ENCODE results near the gene DNAH1. TPM values are rescaled to one million over a fixed set of nuclear protein-coding genes. Genes with fewer than 3 reads are reported as not detected.

The DNAH1 gene
- total RNA-seq, 1 donor from 2014 or later, result 10.6 TPM

GRCh38 chr3:52428151-52429005 is 112.3 kb downstream of the DNAH1 start:
- no peaks in the 10 kb centered on the region for H3K9me3 Mint-ChIP-seq
- no peaks in the 10 kb centered on the region for H3K36me3 Mint-ChIP-seq (ENCODE audit: low read depth)
- H3K27ac Mint-ChIP-seq, result no peak overlapping the region
- intact Hi-C loops (cut with micrococcal nuclease), result loop anchor here (1.0 to 2.0 kb wide), 2 partner anchors 16 to 19 kb away; no protein-coding TSS in a partner anchor
- peak; percentile 82 for DNase-seq
- peaks cover 17% of the 10 kb centered on the region for H3K27me3 Mint-ChIP-seq
- no peak overlapping the region for H3K4me3 Mint-ChIP-seq
- H3K4me1 Mint-ChIP-seq, result peaks cover 1% of the 10 kb centered on the region

GRCh38 chr3:52429031-52429430 is 112.9 kb downstream of the DNAH1 start:
- no peak overlapping the region for H3K4me3 Mint-ChIP-seq
- intact Hi-C loops (cut with micrococcal nuclease), result loop anchor here (2.0 kb wide), 1 partner anchor 16 kb away; no protein-coding TSS in a partner anchor
- no peak for DNase-seq
- no peak overlapping the region for H3K27ac Mint-ChIP-seq
- peaks cover 1% of the 10 kb centered on the region for H3K4me1 Mint-ChIP-seq
- H3K36me3 Mint-ChIP-seq (ENCODE audit: low read depth), result no peaks in the 10 kb centered on the region
- H3K9me3 Mint-ChIP-seq, result no peaks in the 10 kb centered on the region
- H3K27me3 Mint-ChIP-seq, result peaks cover 19% of the 10 kb centered on the region

DNA sequence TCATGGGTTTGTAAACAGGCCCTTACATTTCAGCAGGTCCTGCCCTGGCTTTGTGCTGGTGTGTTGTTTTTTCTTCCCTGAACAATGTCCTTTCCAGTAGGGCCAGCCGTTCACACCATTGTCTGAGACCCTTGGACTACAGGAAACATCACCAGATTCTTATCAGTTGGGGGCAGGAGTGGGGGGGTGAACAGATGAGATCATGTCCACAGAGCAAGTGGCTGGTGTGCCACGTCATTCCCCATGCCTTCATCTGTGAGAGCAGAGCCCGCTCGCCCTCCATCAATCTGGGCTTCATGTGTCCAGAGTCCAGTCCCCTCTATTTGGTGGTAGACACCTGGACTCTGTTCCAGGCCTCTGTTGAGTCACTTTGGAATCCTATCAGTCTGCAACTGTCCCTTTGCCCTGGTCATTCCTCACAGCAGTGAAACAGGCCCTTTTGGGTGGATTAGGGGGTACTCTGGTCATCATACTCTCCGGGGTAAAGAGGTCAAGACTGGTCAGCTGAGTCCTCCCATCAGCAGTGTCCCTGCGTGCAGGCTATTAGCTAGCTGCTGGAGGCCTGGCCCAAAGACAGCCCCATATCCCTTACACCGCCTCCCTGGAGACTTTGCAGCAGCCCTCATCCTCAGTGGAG is 113.8 kb downstream of the DNAH1 start:
- Mint-ChIP-seq H3K9me3 (no peaks in the 10 kb centered on the region), H3K27ac (no peak overlapping the region), H3K4me3 (no peak overlapping the region), H3K36me3 (ENCODE audit: low read depth) (no peaks in the 10 kb centered on the region), H3K4me1 (peaks cover 1% of the 10 kb centered on the region), H3K27me3 (peaks cover 18% of the 10 kb centered on the region)
- DNase-seq, result no peak
- intact Hi-C loops (cut with micrococcal nuclease), result loop anchor here (2.0 kb wide), 1 partner anchor 17 kb away; no protein-coding TSS in a partner anchor

GRCh38 chr3:52430416-52430810 is 114.3 kb downstream of the DNAH1 start:
- Mint-ChIP-seq H3K9me3 (no peaks in the 10 kb centered on the region), H3K27ac (no peak overlapping the region), H3K27me3 (peaks cover 16% of the 10 kb centered on the region), H3K36me3 (ENCODE audit: low read depth) (no peaks in the 10 kb centered on the region), H3K4me1 (peaks cover 1% of the 10 kb centered on the region), H3K4me3 (no peak overlapping the region)
- intact Hi-C loops (cut with micrococcal nuclease), result no loop called here
- no peak for DNase-seq

DNA sequence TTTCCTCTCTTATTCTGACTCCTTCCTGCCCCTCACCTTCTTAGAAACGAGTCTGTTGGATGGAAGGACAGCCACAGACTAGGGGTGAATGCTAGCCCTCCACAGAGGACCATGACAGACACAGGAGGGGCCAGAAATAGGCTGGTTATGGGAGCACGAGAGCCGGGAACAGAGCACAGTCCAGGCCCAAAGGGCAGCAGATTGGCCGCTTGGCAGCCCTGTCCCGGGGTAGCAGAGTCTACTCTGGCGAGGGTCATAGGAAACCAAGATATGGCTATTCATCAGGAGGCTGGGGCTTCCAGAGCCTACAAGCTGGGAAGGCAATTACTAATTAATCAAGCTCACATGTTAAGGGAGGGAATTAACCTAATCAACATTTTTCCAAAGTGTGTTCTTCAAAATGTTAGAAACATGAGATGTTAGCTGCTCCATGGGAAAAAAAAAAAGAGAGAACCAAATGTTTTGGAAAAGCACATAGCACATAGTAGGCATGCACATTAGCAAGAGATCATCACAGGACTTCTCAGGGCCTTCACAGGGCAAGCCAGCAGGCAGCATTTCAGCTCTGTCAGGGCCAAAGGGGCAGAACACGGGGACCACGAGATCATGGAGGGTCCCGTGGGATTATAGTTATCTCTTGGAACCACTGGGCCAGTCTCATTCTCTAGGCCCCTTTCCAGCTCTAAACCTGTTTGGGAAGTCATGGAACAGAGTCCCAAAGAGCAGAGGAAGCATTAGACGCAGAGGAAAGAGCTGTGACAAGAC is 115.5 kb downstream of the DNAH1 start:
- no peak for DNase-seq
- no peaks in the 10 kb centered on the region for H3K36me3 Mint-ChIP-seq (ENCODE audit: low read depth)
- intact Hi-C loops (cut with micrococcal nuclease), result no loop called here
- no peaks in the 10 kb centered on the region for H3K9me3 Mint-ChIP-seq
- no peak overlapping the region for H3K4me3 Mint-ChIP-seq
- H3K27ac Mint-ChIP-seq, result no peak overlapping the region
- peaks cover 1% of the 10 kb centered on the region for H3K4me1 Mint-ChIP-seq
- peaks cover 13% of the 10 kb centered on the region for H3K27me3 Mint-ChIP-seq

GRCh38 chr3:52432225-52432624 is 116.1 kb downstream of the DNAH1 start:
- H3K27me3 Mint-ChIP-seq, result peaks cover 13% of the 10 kb centered on the region
- intact Hi-C loops (cut with micrococcal nuclease), result no loop called here
- peaks cover 1% of the 10 kb centered on the region for H3K4me1 Mint-ChIP-seq
- DNase-seq, result no peak
- H3K9me3 Mint-ChIP-seq, result no peaks in the 10 kb centered on the region
- H3K27ac Mint-ChIP-seq, result no peak overlapping the region
- no peaks in the 10 kb centered on the region for H3K36me3 Mint-ChIP-seq (ENCODE audit: low read depth)
- no peak overlapping the region for H3K4me3 Mint-ChIP-seq

- no peak overlapping the region for H3K27ac Mint-ChIP-seq
- peaks cover 1% of the 10 kb centered on the region for H3K4me1 Mint-ChIP-seq
- H3K9me3 Mint-ChIP-seq, result no peaks in the 10 kb centered on the region
- no peak overlapping the region for H3K4me3 Mint-ChIP-seq
- H3K27me3 Mint-ChIP-seq, result peaks cover 11% of the 10 kb centered on the region
- no peak for DNase-seq
- H3K36me3 Mint-ChIP-seq (ENCODE audit: low read depth), result no peaks in the 10 kb centered on the region
- intact Hi-C loops (cut with micrococcal nuclease), result no loop called here
Observed at GRCh38 chr3:52432691-52433141, 116.6 kb downstream of the DNAH1 start.

DNA sequence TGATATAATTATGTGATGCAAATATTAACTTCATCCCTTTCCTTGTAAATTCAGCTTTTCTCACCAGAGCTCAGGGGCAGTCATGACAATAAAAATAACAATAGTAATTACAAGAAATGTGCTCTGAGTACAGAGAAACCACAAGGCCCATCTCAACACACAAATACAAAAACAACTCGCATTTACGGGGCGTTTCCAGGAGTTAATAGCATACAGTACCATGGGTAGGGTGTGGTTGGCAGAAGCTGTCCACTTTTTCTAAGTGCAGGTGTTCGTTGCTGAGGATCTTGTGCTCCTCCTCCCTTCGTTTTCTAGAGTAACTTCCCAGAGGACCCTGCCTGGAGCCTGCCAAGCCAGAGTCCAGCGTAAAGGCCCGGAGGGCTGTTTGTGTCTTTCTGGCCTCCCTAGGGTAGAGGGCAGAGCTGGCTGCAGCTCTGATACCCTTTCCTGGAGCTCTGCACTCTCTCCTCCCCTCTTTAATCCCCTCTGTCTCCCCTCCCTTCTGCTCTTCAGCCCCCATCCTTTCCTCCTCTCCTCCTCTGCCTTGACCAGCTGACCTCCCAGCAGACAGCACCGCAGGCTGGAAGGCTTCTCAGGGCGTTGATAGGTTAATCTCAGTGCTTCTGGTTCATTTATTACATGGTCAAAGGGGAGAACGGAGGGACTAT is 117.3 kb downstream of the DNAH1 start:
- Mint-ChIP-seq H3K36me3 (ENCODE audit: low read depth) (no peaks in the 10 kb centered on the region), H3K27ac (no peak overlapping the region), H3K27me3 (peaks cover 9% of the 10 kb centered on the region), H3K9me3 (no peaks in the 10 kb centered on the region), H3K4me1 (peaks cover 1% of the 10 kb centered on the region), H3K4me3 (no peak overlapping the region)
- intact Hi-C loops (cut with micrococcal nuclease), result no loop called here
- no peak for DNase-seq

DNA sequence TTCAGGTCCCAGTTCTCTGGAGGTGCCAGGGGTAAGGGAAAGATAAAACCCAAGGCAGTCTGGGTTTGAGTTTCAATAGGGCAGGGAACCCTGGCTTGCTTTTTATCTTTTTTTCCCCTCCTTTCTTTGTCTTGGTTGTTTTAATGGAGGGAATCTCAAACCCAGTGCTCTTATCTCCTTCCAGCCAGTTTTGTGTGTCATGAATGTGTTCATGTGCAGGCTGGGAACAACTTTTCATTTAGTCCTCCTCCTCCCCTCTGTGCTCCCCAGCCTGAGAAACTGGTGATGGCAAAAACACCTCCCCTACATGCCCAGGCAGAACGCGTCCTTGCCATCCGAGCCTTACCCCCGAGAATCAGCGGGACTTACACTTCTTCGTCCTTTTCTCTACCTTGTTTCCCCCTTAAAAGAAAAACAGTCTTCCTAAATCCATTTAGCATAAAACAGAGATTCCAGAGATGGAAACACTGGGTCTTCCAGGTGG is 117.9 kb downstream of the DNAH1 start:
- intact Hi-C loops (cut with micrococcal nuclease), result no loop called here
- peaks cover 9% of the 10 kb centered on the region for H3K27me3 Mint-ChIP-seq
- no peak for DNase-seq
- no peak overlapping the region for H3K27ac Mint-ChIP-seq
- H3K36me3 Mint-ChIP-seq (ENCODE audit: low read depth), result no peaks in the 10 kb centered on the region
- no peaks in the 10 kb centered on the region for H3K9me3 Mint-ChIP-seq
- H3K4me3 Mint-ChIP-seq, result no peak overlapping the region
- H3K4me1 Mint-ChIP-seq, result peaks cover 1% of the 10 kb centered on the region

DNA sequence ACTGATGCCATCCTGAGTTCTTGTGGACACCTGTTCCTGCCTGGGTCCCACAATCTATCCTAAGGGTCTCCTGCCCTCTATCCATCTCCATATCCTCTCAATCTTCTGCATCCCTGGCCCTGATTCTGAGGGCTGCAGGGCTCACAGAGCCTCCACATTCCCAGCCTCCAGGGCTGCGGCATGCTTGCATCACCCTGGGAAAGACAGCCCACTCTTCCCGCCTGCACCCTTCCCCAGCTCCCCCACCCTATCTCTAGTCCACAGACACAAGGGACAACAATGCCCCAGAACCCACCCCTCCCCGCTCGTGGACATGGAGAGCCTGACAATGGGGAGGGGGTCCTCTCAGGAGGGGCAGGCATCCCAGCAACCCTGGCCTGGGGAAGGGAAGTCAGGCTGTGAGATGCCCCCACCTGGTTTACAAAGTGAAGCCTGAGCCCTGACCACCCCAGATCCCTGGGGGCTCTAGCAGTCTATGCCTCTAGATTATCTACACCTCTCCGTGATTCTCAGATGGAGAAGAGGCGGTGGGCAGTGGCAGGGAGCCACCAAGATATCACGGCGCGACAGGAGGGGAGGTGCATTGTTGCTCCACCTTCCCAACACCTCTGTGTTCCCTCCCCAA is 118.5 kb downstream of the DNAH1 start:
- intact Hi-C loops (cut with micrococcal nuclease), result no loop called here
- Mint-ChIP-seq H3K4me3 (no peak overlapping the region), H3K27ac (no peak overlapping the region), H3K36me3 (ENCODE audit: low read depth) (no peaks in the 10 kb centered on the region), H3K9me3 (no peaks in the 10 kb centered on the region), H3K4me1 (peaks cover 1% of the 10 kb centered on the region), H3K27me3 (peaks cover 9% of the 10 kb centered on the region)
- DNase-seq, result no peak

GRCh38 chr3:52435246-52436101 is 119.4 kb downstream of the DNAH1 start:
- intact Hi-C loops (cut with micrococcal nuclease), result no loop called here
- Mint-ChIP-seq H3K9me3 (no peaks in the 10 kb centered on the region), H3K36me3 (ENCODE audit: low read depth) (no peaks in the 10 kb centered on the region), H3K4me1 (peaks cover 1% of the 10 kb centered on the region), H3K4me3 (no peak overlapping the region), H3K27ac (no peak overlapping the region), H3K27me3 (peaks cover 9% of the 10 kb centered on the region)
- DNase-seq, result no peak

DNA sequence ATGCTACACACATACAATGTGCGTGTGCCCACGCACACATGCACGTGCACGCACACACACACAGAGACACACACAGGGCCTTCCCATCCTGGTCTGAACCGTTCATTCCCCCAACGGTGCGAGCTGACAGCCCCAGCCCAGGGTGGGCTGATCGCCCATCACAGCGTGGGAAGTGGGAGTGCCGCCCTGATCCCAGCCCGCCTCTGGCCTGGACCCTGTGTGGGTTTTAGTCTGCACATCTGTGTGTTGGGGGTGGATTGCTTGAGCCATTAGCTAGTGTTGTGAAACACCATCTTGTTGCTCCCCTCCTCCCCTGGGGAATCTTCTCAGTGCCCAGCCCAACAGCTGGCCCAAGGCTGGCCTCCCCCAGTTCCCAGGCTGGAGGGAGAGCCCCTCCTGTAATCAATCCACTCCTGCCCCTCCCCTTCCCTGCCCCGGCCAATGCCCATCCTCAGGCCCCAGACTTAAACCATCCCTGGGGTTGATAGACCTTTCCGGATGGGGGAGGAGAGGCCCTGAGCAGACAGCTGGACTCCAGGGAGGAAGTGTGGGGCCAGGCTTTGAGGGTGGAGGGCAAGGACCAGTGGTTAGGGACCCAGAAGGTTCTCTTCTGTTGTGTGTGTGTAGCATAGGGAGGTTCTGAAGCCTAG is 120.5 kb downstream of the DNAH1 start:
- Mint-ChIP-seq H3K9me3 (no peaks in the 10 kb centered on the region), H3K27ac (no peak overlapping the region), H3K4me3 (no peak overlapping the region), H3K36me3 (ENCODE audit: low read depth) (no peaks in the 10 kb centered on the region), H3K27me3 (peaks cover 9% of the 10 kb centered on the region), H3K4me1 (peaks cover 1% of the 10 kb centered on the region)
- no peak for DNase-seq
- intact Hi-C loops (cut with micrococcal nuclease), result no loop called here
